AG04450 (cell line): ENCODE results near the gene SMARCD3. TPM values are rescaled to one million over a fixed set of nuclear protein-coding genes. Genes with fewer than 3 reads are reported as not detected.

ENCODE experiments used
- CTCF ChIA-PET: fragments of 300-600, 350-600 bp; formaldehyde crosslinking; extraction: SDS; loops from one replicate; lab custom pipeline; 2022; ENCODE audit warnings: antibody characterized with exemption, inconsistent platforms; lab: Charles Lee
- POLR2A ChIA-PET: fragments of 350-600 bp; formaldehyde crosslinking; extraction: SDS; loops from one replicate; lab custom pipeline; 2021; ENCODE audit warnings: antibody characterized with exemption, inconsistent platforms; lab: Yijun Ruan, JAX
- DNase-seq: peaks from one replicate; pipeline ENCODE4 v3.0.0-alpha.2; 2011; ENCODE audit warnings: low read depth, low spot score
- H3K27ac ChIP-seq: one replicate; pipeline ENCODE4 v1.5.1; 2012; ENCODE audit warnings: low read depth, low read length, control low read depth
- H3K27me3 ChIP-seq: one replicate; pipeline ENCODE4 v1.6.0; 2012; ENCODE audit warnings: low read length; ENCODE audit not compliant: control insufficient read depth, insufficient read depth
- H3K4me3 ChIP-seq: 2 replicates; pipeline ENCODE4 v1.5.1; 2011; ENCODE audit warnings: mild to moderate bottlenecking, low read depth, low read length, control low read depth
- H3K9me3 ChIP-seq: 2 replicates; pipeline ENCODE4 v1.5.1; 2012; ENCODE audit warnings: low read length; ENCODE audit not compliant: control insufficient read depth, insufficient read depth
- polyA plus RNA-seq: library from polyadenylated mRNA; depleted of rRNA; stranded (reverse); fragments of >200 nt; gene quantifications from 2 replicates; pipeline ENCODE4 v1.2.3, GENCODE V29; 2011
- TF ChIP-seq, protein P1 (sequence below): IDR thresholded peaks from 2 replicates; pipeline ENCODE4 v1.5.1; 2011; ENCODE audit warnings: low read depth, low read length, control low read depth, inconsistent platforms

SMARCD3 gene
- polyA plus RNA-seq, 1 experiment: 39.2 TPM

DNA sequence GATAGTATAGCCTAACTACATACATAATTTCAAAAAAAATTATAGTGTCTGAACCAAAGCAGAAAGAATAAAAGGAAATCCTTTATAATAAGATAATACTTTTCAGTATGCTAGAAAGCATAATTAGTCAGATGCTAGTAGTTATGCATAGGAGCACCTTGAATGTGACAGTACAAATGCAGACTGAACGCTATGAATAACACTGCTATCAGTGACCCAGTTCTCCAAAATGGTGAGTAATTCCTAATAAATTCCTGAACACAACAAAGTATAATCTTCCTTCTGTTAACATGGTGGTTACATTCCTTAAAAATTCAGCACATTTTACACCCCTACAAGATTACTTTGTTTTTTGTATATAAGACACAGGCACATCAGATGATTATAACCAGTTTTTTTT lies 17.4 kb downstream of the SMARCD3 start:
- ChIA-PET CTCF (no interaction called here), POLR2A (no interaction called here)
- Histone ChIP-seq H3K27ac (no peak overlapping the region), H3K27me3 (no peaks in the 10 kb centered on the region), H3K9me3 (no peaks in the 10 kb centered on the region; the same call in 1 of the 2 replicates), H3K4me3 (no peak overlapping the region)
- DNase-seq: no peak
- TF ChIP-seq, protein P1, sequence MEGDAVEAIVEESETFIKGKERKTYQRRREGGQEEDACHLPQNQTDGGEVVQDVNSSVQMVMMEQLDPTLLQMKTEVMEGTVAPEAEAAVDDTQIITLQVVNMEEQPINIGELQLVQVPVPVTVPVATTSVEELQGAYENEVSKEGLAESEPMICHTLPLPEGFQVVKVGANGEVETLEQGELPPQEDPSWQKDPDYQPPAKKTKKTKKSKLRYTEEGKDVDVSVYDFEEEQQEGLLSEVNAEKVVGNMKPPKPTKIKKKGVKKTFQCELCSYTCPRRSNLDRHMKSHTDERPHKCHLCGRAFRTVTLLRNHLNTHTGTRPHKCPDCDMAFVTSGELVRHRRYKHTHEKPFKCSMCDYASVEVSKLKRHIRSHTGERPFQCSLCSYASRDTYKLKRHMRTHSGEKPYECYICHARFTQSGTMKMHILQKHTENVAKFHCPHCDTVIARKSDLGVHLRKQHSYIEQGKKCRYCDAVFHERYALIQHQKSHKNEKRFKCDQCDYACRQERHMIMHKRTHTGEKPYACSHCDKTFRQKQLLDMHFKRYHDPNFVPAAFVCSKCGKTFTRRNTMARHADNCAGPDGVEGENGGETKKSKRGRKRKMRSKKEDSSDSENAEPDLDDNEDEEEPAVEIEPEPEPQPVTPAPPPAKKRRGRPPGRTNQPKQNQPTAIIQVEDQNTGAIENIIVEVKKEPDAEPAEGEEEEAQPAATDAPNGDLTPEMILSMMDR: no peak

DNA sequence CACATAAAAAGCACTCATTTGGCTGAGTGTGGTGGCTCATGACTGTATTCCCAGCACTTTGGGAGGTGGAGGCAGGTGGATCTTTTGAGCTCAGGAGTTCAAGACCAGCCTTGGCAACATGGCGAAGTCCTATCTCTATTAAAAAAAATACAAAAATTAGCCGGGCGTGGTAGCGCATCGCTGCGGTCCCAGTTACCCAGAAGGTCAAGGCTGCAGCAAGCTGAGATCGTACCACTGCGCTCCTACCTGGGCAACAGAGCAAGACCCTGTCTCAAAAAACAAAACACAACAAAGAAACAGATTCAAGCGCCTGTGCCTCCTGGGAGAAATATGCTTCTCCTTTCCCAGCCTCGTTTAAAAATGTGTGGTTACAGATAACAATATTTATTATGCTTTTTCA lies 19.2 kb downstream of the SMARCD3 start:
- TF ChIP-seq, protein P1: no peak

DNA sequence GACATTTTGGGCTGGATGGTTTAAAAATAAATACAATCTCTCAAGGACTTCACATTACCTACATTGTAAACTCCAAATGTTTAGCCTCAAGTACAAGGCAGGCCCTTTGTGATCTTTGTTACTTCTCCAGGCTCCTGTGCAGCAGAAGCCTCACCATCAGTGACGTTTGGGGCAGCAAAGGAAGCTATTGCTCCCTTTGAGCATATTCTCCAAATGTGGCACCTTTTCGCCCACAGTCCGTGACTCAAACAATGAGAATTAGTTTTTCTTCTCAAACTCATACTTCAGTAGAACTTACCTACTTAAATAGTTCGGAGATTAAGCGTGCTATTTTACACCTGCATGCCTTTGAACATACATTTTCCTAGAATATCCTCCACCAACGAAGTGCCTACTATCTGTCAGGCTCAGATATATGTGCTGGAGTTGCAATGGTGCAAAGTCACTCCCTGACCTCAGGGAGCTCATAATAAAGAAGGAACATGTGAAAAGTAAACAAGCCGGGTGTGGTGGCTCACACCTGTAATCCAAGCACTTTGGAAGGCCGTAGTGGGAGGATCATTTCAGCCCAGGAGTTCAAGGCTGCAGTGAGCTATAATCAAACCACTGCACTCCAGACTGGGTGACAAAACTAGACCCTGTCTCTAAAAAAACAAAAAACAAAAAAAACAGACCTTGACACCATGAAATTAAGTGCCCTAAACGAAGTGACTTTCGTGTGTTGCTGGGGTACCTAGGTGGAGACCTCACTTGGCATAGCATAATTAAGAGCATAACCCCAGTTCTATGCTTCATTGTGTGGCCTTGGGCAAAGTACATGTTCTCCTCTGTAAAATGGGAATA lies 20.2 kb downstream of the SMARCD3 start:
- no peak for DNase-seq
- Histone ChIP-seq H3K9me3 (no peaks in the 10 kb centered on the region; the same call in 1 of the 2 replicates), H3K27me3 (no peaks in the 10 kb centered on the region), H3K27ac (peak overlapping the region; percentile 21), H3K4me3 (peak overlapping the region; percentile 81)
- ChIA-PET POLR2A (interaction anchor here (0.5 to 1.2 kb wide), 2 partner anchors 19 to 113 kb away, joined by 4 to 6 read pairs; partner anchors contain the start of gene NUB1), CTCF (interaction anchor here (8.4 kb wide), 1 partner anchor 15 kb away, joined by 64 read pairs; no protein-coding TSS in a partner anchor)
- TF ChIP-seq, protein P1: no peak

More for the DNA sequence above, 19.2 kb downstream of the SMARCD3 start:
- POLR2A ChIA-PET: no interaction called here
- H3K27me3 ChIP-seq: no peaks in the 10 kb centered on the region
- no peak for DNase-seq
- H3K4me3 ChIP-seq: no peak overlapping the region
- CTCF ChIA-PET: no interaction called here
- H3K9me3 ChIP-seq: no peaks in the 10 kb centered on the region; the same call in 1 of the 2 replicates
- no peak overlapping the region for H3K27ac ChIP-seq

DNA sequence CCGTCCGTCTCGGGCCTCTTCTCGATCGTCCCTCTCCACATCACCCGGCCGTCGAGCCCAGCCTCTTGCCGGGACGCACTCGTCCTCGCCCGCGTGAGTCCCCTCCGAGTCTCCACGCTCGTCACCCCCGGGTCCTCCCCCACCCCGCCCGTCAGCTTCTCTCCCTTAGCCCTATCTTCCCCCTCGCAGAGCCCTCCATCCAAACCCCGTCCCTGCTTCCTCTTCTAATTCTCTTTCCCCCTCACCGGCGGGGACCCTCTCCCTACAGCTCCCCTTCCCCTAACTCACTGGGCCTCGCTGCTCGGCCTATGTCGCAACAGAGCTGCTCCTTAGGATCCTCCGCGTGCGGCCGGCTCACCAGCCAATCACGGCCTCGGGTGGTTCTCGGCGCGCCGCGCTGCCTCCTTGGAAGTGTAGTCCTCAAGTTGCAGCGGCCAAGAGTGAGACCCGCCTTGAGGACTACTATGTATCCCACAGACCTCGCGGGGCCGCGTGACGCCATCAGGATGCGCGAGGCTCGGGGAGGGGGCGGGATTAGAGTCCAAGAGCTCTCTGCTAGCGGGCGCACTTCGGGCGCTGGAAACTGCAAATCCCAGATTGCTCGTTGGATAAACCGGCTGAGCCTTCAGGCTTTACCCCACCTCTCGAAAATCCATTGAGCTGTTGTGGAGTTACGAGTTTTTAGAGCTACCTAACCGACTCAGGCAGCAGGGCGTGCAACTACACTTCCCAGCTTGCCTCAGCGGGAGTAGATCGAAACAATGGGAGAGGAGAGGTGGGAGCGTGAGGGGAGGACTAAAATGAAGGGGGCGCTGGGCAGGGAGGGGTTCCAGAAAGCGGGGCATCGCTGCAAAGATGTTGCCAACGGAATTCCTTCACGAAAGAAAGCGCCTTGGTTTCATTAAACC lies 21.4 kb downstream of the SMARCD3 start, which contains the start of gene ABCF2:
ABCF2 (minus strand) TSS at position 331 of the 908 bp plus-strand sequence. CDS start 747 bp downstream, outside the sequence.
- H3K4me3 ChIP-seq: peak within 1 kb of the TSS; percentile 91
- H3K27me3 ChIP-seq: no peaks in the 10 kb centered on the region
- H3K27ac ChIP-seq: peak within 1 kb of the TSS; percentile 81
- ChIA-PET CTCF (interaction anchor here (1.9 to 8.4 kb wide), 2 partner anchors 17 to 55 kb away, joined by 6 to 64 read pairs; no protein-coding TSS in a partner anchor), POLR2A (interaction anchor here (0.5 to 1.2 kb wide), 9 partner anchors 12 to 293 kb away, joined by 3 to 8 read pairs (median 5); partner anchors contain the start of genes NUB1 and RHEB)
- H3K9me3 ChIP-seq: no peaks in the 10 kb centered on the region
- peak; percentile 97 for DNase-seq
- TF ChIP-seq, protein P1: no peak
